Right lobe of liver (tissue), 4 donors: Measurements from ENCODE around the gene ARMC3.

Experiments
- CTCF ChIP-seq, 4 donors: fragments of 200-600 bp in 3 of 4; fragments of 450-650 bp in 1 of 4; IDR thresholded peaks; one replicate each; pipeline versions ENCODE4 v1.5.1 to v1.8.0; 2016 to 2022; ENCODE audit warnings: antibody characterized with exemption in 4 of 4, mild to moderate bottlenecking in 2 of 4
- POLR2A ChIP-seq: fragments of 450-650 bp; IDR thresholded peaks from one replicate; pipeline ENCODE4 v1.6.1; 2017; ENCODE audit warnings: antibody characterized with exemption, mild to moderate bottlenecking
- donor health status: DM: no; HTN: no; CAD: no.
- donor health status: DM: no; HTN: no; CAD: no.
- donor health status: DM: no; HTN: yes; CAD: no.

- TF ChIP-seq POLR2A: no peak
- TF ChIP-seq CTCF (IDR thresholded peaks at IDR 0.05): no peak
Observed at GRCh38 chr10:23040002-23040401, 112.1 kb downstream of the ARMC3 start.
